OCI-LY7 (cell line): ENCODE measurements around the gene TM2D3. TPM values are rescaled to one million over a fixed set of nuclear protein-coding genes. Genes with fewer than 3 reads are reported as not detected.

Experiments used
- BruUV-seq: library from RNA; stranded (reverse); fragments of 400-500 nt; replicated peaks from 2 replicates; lab custom pipeline; 2021; lab: Mats Ljungman, UMichigan
- CTCF ChIA-PET: fragments of 300-600 bp; sonication (Branson Sonifier 250); formaldehyde crosslinking; loops from one replicate; lab custom pipeline; 2022; ENCODE audit warnings: antibody characterized with exemption; ENCODE audit not compliant: unreplicated experiment; lab: Charles Lee
- POLR2A ChIA-PET: fragments of 300-600 bp; sonication (Branson Sonifier 250); formaldehyde crosslinking; loops from one replicate; lab custom pipeline; 2022; ENCODE audit warnings: antibody characterized with exemption; lab: Charles Lee
- DNase-seq: peaks from one replicate; pipeline ENCODE4 v3.0.0-alpha.2; 2015; ENCODE audit warnings: low spot score
- H2AFZ ChIP-seq: fragments of 200-600 bp; sonication (generic), shearing (Covaris generic); 2 replicates; pipeline ENCODE4 v1.6.1; 2014; ENCODE audit warnings: mild to moderate bottlenecking, antibody characterized with exemption, low read length, moderate library complexity
- H3K27ac ChIP-seq: fragments of 200-600 bp; sonication (generic); 2 replicates; pipeline ENCODE4 v1.5.1; 2014; ENCODE audit warnings: mixed run types, low read depth, mild to moderate bottlenecking, moderate library complexity, low read length, inconsistent platforms; ENCODE audit not compliant: poor library complexity, severe bottlenecking
- H3K36me3 ChIP-seq: fragments of 200-600 bp; sonication (generic); 2 replicates; pipeline ENCODE4 v1.6.1; 2014; ENCODE audit warnings: mild to moderate bottlenecking, antibody characterized with exemption, low read length, moderate library complexity, mixed read lengths; ENCODE audit not compliant: insufficient read depth
- H3K4me1 ChIP-seq: fragments of 200-600 bp; sonication (generic); 2 replicates; pipeline ENCODE4 v1.5.1; 2014; ENCODE audit warnings: mild to moderate bottlenecking, low read length; ENCODE audit not compliant: insufficient read depth, poor library complexity, severe bottlenecking
- H3K4me2 ChIP-seq: fragments of 200-600 bp; sonication (generic); 2 replicates; pipeline ENCODE4 v1.6.1; 2014; ENCODE audit warnings: mild to moderate bottlenecking, low read length
- H3K4me3 ChIP-seq: fragments of 200-600 bp; sonication (generic); 2 replicates; pipeline ENCODE4 v1.5.1; 2014; ENCODE audit warnings: mild to moderate bottlenecking, low read depth, low read length; ENCODE audit not compliant: poor library complexity, severe bottlenecking
- H3K79me2 ChIP-seq: fragments of 200-600 bp; sonication (generic); 2 replicates; pipeline ENCODE4 v1.6.1; 2016; ENCODE audit warnings: low read depth, mild to moderate bottlenecking, low read length, moderate library complexity, mixed read lengths; ENCODE audit not compliant: insufficient read depth
- H3K9me2 ChIP-seq: fragments of 200-600 bp; sonication (generic); 2 replicates; pipeline ENCODE4 v1.6.1; 2016; ENCODE audit warnings: mild to moderate bottlenecking, low read length, mixed read lengths; ENCODE audit not compliant: insufficient read depth
- H3K9me3 ChIP-seq: fragments of 200-600 bp; sonication (generic); 2 replicates; pipeline ENCODE4 v1.6.1; 2014; ENCODE audit warnings: mild to moderate bottlenecking, mixed run types, low read length, mixed read lengths
- H4K20me1 ChIP-seq: fragments of 200-600 bp; sonication (generic); 2 replicates; pipeline ENCODE4 v1.6.1; 2014; ENCODE audit warnings: mild to moderate bottlenecking, antibody characterized with exemption, low read length, moderate library complexity, mixed read lengths; ENCODE audit not compliant: insufficient read depth
- CTCF ChIP-seq: fragments of 200-600 bp; sonication (generic); conservative IDR thresholded peaks from 2 replicates; pipeline ENCODE4 v1.5.1; 2014; ENCODE audit warnings: mild to moderate bottlenecking, antibody characterized with exemption, low read length, moderate library complexity, mixed read lengths
- EZH2phosphoT487 ChIP-seq: fragments of 200-600 bp; sonication (generic); IDR thresholded peaks from 2 replicates; pipeline ENCODE4 v1.6.1; 2018; ENCODE audit warnings: low read depth, borderline replicate concordance, mild to moderate bottlenecking, mixed run types, antibody characterized with exemption, low read length, moderate library complexity, mixed read lengths
- intact Hi-C: fragments of 100-400 bp; cut with micrococcal nuclease; formaldehyde crosslinking; loops from one replicate; pipeline ENCODE4 v1.10.0; 2022; ENCODE audit not compliant: unreplicated experiment
- total RNA-seq, 2 experiments: library from RNA; depleted of rRNA in 1 of 2; stranded (reverse); fragments of >200 nt in 1 of 2; shearing (Covaris generic) in 1 of 2; gene quantifications; 2 replicates each; pipeline ENCODE4 v1.2.3, GENCODE V29; 2014 to 2022

Gene TM2D3
- total RNA-seq, 2 experiments from 2014 or later: 33.6 to 39.0 TPM

DNA sequence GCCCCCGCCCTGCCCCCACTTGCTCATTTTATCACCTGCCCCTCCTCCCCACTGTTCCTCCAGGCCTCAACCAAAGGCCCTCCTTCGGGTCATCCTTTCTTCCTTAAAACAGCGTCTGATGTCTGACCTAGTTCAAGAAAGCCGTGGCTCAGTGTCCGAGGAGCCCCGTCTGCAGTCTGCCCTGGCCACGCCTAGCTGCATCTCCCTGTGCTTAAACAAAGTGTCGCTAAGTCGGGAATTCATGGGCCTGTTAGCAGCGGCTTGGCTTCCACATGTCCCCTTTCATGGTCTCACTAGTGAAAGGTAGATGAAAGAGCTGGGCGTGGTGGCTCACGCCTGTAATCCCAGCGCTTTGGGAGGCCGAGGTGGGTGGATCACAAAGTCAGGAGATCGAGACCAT lies 41.2 kb downstream of the TM2D3 start:
- ChIA-PET CTCF (no interaction called here), POLR2A (no interaction called here)
- Histone ChIP-seq H3K9me2 (no peaks in the 10 kb centered on the region), H4K20me1 (no peaks in the 10 kb centered on the region), H3K4me2 (no peak overlapping the region), H3K36me3 (no peaks in the 10 kb centered on the region), H3K27ac (no peak overlapping the region), H3K79me2 (no peaks in the 10 kb centered on the region), H3K4me1 (no peaks in the 10 kb centered on the region), H2AFZ (no peak overlapping the region), H3K4me3 (no peak overlapping the region), H3K9me3 (no peaks in the 10 kb centered on the region)
- intact Hi-C loops: no loop called here
- no peak for TF ChIP-seq CTCF
- no peak for TF ChIP-seq EZH2phosphoT487
- no TSS peak for BruUV-seq
- no peak for DNase-seq

DNA sequence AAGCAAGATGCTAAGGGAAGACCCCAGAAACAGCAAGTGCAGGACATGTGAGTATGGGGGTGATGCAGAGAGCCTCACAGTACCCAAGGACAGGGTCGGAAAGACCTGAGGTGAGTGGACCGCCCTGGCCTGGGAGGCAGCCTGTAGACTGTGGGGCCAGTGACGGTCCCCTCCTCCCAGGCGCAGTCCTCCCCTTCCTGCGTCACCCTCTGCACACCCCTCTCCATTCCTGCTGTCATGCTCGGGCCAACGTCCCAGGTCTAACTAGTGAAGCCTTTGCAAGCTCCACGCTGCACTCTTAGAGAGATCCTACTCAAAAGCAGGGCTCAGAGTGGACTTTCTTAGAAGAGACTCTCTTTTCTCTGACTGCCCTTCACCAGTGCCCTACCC lies 41.6 kb downstream of the TM2D3 start:
- BruUV-seq: no TSS peak
- DNase-seq: no peak
- Histone ChIP-seq H3K9me3 (no peaks in the 10 kb centered on the region), H2AFZ (no peak overlapping the region), H3K79me2 (no peaks in the 10 kb centered on the region), H3K4me2 (no peak overlapping the region), H3K36me3 (no peaks in the 10 kb centered on the region), H3K9me2 (no peaks in the 10 kb centered on the region), H4K20me1 (no peaks in the 10 kb centered on the region), H3K4me3 (no peak overlapping the region), H3K4me1 (no peaks in the 10 kb centered on the region), H3K27ac (no peak overlapping the region)
- CTCF ChIA-PET: no interaction called here
- intact Hi-C loops: no loop called here
- TF ChIP-seq CTCF: no peak
- no peak for TF ChIP-seq EZH2phosphoT487
- POLR2A ChIA-PET: no interaction called here

DNA sequence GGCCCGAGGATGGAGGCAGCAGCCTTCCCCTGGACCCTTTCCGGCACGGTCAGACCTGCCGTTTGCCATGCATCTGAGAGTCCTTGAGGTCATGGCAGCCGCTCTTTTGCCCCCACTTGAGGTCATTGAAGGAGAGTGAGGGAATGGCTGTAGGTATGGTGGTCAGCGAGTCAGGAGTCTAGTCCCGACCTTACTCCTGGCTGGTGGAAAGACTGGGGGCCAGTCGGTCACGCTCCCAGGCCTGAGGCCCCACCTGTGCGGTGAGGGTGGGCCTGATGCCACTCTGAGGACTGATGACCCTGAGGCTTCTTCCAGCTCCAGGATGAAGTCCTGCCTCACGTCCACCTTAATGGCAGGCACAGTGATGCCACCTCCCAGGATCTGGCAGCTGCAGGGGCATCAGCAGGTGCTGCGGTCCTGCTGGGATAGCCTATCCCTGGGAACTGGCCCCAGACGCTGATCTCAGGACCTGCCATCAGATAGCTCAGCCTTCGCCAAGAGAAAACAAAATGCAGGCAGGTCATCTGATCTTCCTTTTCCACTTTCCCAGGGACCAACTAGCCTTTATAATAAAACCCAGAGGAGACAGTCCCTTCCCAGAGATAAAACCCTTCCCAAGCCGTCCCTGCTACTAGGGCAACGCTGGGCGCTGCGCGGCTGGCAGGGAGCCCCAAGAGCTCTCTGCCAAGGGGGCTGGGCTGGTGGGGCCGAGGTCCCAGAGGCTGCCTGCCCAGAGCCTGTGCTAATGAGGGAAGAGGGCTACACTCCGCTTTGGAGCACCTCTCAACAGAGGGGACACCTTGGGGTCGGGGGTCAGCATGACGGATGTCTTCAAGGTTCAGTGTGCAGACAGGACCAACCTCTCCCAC lies 42.2 kb downstream of the TM2D3 start:
- Histone ChIP-seq H4K20me1 (no peaks in the 10 kb centered on the region), H3K4me2 (no peak overlapping the region), H3K27ac (no peak overlapping the region), H3K4me1 (no peaks in the 10 kb centered on the region), H3K9me2 (no peaks in the 10 kb centered on the region), H3K79me2 (no peaks in the 10 kb centered on the region), H2AFZ (no peak overlapping the region), H3K9me3 (no peaks in the 10 kb centered on the region), H3K4me3 (no peak overlapping the region), H3K36me3 (no peaks in the 10 kb centered on the region)
- CTCF ChIA-PET: no interaction called here
- TF ChIP-seq CTCF: no peak
- no peak for TF ChIP-seq EZH2phosphoT487
- no peak for DNase-seq
- intact Hi-C loops: no loop called here
- POLR2A ChIA-PET: no interaction called here
- BruUV-seq: no TSS peak
